Progenitor cell of endocrine pancreas (in vitro differentiated cells): Measurements from ENCODE around the gene SARM1. TPM values are rescaled to one million over a fixed set of nuclear protein-coding genes. Genes with fewer than 3 reads are reported as not detected.
A peak's percentile ranks its signal among the peaks of the same experiment; 100 is the strongest.

Source experiments
- DNase-seq: peaks from one replicate; pipeline ENCODE4 v3.0.0; 2021; ENCODE audit warnings: low spot score; ENCODE audit not compliant: unreplicated experiment
- H3K27ac Mint-ChIP-seq: 2 replicates; pipeline ENCODE4 v1.8.0; 2021; ENCODE audit warnings: mild to moderate bottlenecking, moderate library complexity, mixed read lengths
- H3K27me3 Mint-ChIP-seq: 2 replicates; pipeline ENCODE4 v1.8.0; 2021; ENCODE audit warnings: mixed read lengths
- H3K36me3 Mint-ChIP-seq: 2 replicates; pipeline ENCODE4 v1.8.0; 2022; ENCODE audit warnings: mixed read lengths; ENCODE audit not compliant: insufficient read depth
- H3K4me1 Mint-ChIP-seq: 2 replicates; pipeline ENCODE4 v1.8.0; 2021; ENCODE audit warnings: low read depth, mixed read lengths
- H3K4me3 Mint-ChIP-seq: 2 replicates; pipeline ENCODE4 v1.8.0; 2021; ENCODE audit warnings: low read depth, mild to moderate bottlenecking, moderate library complexity, mixed read lengths
- H3K9me3 Mint-ChIP-seq: 2 replicates; pipeline ENCODE4 v1.8.0; 2021; ENCODE audit warnings: low read depth, mixed read lengths
- CTCF ChIP-seq: fragments of 200-600 bp; sonication (generic); IDR thresholded peaks from one replicate; pipeline ENCODE4 v1.5.0; 2021; ENCODE audit warnings: antibody characterized with exemption, mild to moderate bottlenecking; ENCODE audit not compliant: unreplicated experiment
- total RNA-seq: library from RNA; stranded (reverse); gene quantifications from 2 replicates; pipeline ENCODE4 v1.2.1, GENCODE V29; 2021

The SARM1 gene
- total RNA-seq, 1 donor from 2014 or later: 20.0 TPM

- TF ChIP-seq CTCF: no peak
- H3K36me3 Mint-ChIP-seq: peaks cover 9% of the 10 kb centered on the region
- no peaks in the 10 kb centered on the region for H3K9me3 Mint-ChIP-seq
- no peaks in the 10 kb centered on the region for H3K4me1 Mint-ChIP-seq
- H3K27me3 Mint-ChIP-seq: no peaks in the 10 kb centered on the region
- peak overlapping the region; percentile 56 for H3K27ac Mint-ChIP-seq
- H3K4me3 Mint-ChIP-seq: no peak overlapping the region
- DNase-seq: no peak
Measured at GRCh38 chr17:28345419-28346198, 25.9 kb upstream of the SARM1 start.

DNA sequence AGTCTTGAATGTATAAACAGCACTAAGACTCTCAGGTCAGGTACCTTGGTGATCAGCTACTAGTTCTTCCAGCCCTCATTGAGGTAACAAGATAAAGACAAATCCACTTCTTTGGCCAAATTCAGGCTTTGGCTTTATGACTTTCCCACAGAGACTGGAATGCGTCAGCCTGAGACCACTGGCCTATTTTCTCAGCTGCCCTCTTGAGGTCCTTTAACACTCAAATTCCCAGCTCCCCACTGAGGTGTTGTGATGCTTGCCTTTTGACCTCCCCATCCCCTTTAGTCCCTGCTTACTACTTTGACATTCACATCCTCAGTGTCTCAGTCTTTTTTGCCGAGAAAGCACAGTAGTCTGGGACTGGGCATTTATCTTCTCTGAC is 25.3 kb upstream of the SARM1 start:
- Mint-ChIP-seq H3K27ac (no peak overlapping the region), H3K9me3 (no peaks in the 10 kb centered on the region), H3K27me3 (no peaks in the 10 kb centered on the region), H3K36me3 (peaks cover 13% of the 10 kb centered on the region), H3K4me3 (no peak overlapping the region), H3K4me1 (no peaks in the 10 kb centered on the region)
- DNase-seq: no peak
- no peak for TF ChIP-seq CTCF

- Mint-ChIP-seq H3K36me3 (peaks cover 12% of the 10 kb centered on the region), H3K9me3 (no peaks in the 10 kb centered on the region), H3K4me1 (no peaks in the 10 kb centered on the region), H3K27me3 (no peaks in the 10 kb centered on the region), H3K4me3 (no peak overlapping the region), H3K27ac (peak overlapping the region; percentile 29)
- no peak for DNase-seq
- TF ChIP-seq CTCF: peak; percentile 37
Measured at GRCh38 chr17:28346746-28347246, 24.7 kb upstream of the SARM1 start.

- Mint-ChIP-seq H3K27ac (peak overlapping the region; percentile 29), H3K27me3 (no peaks in the 10 kb centered on the region), H3K4me3 (no peak overlapping the region), H3K36me3 (peaks cover 13% of the 10 kb centered on the region), H3K4me1 (no peaks in the 10 kb centered on the region), H3K9me3 (no peaks in the 10 kb centered on the region)
- DNase-seq: no peak
- TF ChIP-seq CTCF: no peak
Measured at GRCh38 chr17:28347261-28347891, 24.1 kb upstream of the SARM1 start.

GRCh38 chr17:28348979-28349378 is 22.5 kb upstream of the SARM1 start:
- Mint-ChIP-seq H3K36me3 (peaks cover 15% of the 10 kb centered on the region), H3K27ac (no peak overlapping the region), H3K4me1 (no peaks in the 10 kb centered on the region), H3K9me3 (no peaks in the 10 kb centered on the region), H3K27me3 (no peaks in the 10 kb centered on the region), H3K4me3 (no peak overlapping the region)
- DNase-seq: no peak
- no peak for TF ChIP-seq CTCF
